Mucosa of rectum (tissue), 2 donors: Measurements from ENCODE around the gene GDPD5.

ENCODE experiments used
- H3K27ac ChIP-seq, 2 donors: one replicate each; pipeline ENCODE4 v1.7.0; 2013; ENCODE audit warnings: inconsistent platforms in 2 of 2, low read depth in 2 of 2, low read length in 2 of 2
- H3K27me3 ChIP-seq, 2 donors: one replicate each; pipeline ENCODE4 v1.7.0; 2013; ENCODE audit warnings: low read length in 2 of 2; ENCODE audit not compliant: control insufficient read depth in 2 of 2, insufficient read depth in 2 of 2
- H3K36me3 ChIP-seq, 2 donors: one replicate each; pipeline ENCODE4 v1.7.0; 2013; ENCODE audit warnings: low read length in 2 of 2; ENCODE audit not compliant: control insufficient read depth in 2 of 2, insufficient read depth in 2 of 2
- H3K4me1 ChIP-seq, 2 donors: one replicate each; pipeline ENCODE4 v1.7.0; 2013; ENCODE audit warnings: low read length in 2 of 2, mild to moderate bottlenecking in 1 of 2; ENCODE audit not compliant: control insufficient read depth in 2 of 2, insufficient read depth in 2 of 2
- H3K4me3 ChIP-seq, 2 donors: one replicate each; pipeline ENCODE4 v1.7.0; 2013; ENCODE audit warnings: low read length in 2 of 2
- H3K9ac ChIP-seq, 2 donors: one replicate each; pipeline ENCODE4 v1.7.0; 2013; ENCODE audit warnings: low read length in 2 of 2, low read depth in 1 of 2, mild to moderate bottlenecking in 1 of 2
- H3K9me3 ChIP-seq, 2 donors: one replicate each; pipeline ENCODE4 v1.7.0; 2013; ENCODE audit warnings: low read length in 2 of 2; ENCODE audit not compliant: control insufficient read depth in 2 of 2
- donor health status: healthy.
- donor health status: Normal muscosa, but diverticular disease.

Gene GDPD5

GRCh38 chr11:75462117-75462653 is 63.6 kb downstream of the GDPD5 start:
- H3K36me3 ChIP-seq: no peaks in the 10 kb centered on the region
- no peak overlapping the region for H3K4me3 ChIP-seq
- H3K4me1 ChIP-seq: no peaks in the 10 kb centered on the region
- no peaks in the 10 kb centered on the region for H3K9me3 ChIP-seq
- no peaks in the 10 kb centered on the region for H3K27me3 ChIP-seq
- no peak overlapping the region for H3K27ac ChIP-seq
- H3K9ac ChIP-seq: no peak overlapping the region

DNA sequence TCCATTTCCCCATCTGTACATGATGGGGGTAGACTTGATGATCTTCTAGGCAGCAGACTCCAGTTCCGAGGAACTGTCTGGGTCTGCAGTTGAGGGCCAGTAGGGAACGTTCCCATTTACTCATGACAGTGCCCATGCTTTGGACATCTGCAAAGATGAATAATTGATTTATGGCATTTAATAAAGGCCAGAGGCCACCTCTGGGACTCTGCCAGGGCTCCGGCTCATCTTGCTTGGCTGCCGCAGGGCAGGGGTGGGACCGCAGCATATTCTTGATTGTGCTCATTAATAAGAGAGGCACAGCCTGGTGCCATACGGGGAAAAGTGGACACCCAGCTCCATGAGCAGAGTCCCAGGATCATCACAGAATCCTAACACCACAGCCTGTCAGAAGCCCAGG is 64.6 kb downstream of the GDPD5 start:
- no peak overlapping the region for H3K9ac ChIP-seq

GRCh38 chr11:75456596-75457183 is 69.1 kb downstream of the GDPD5 start:
- Histone ChIP-seq H3K9ac (no peak overlapping the region), H3K9me3 (no peaks in the 10 kb centered on the region), H3K27me3 (peaks cover 0 to 2% of the 10 kb centered on the region in 2 donors), H3K36me3 (no peaks in the 10 kb centered on the region), H3K4me3 (no peak overlapping the region), H3K27ac (no peak overlapping the region), H3K4me1 (no peaks in the 10 kb centered on the region)

More for the DNA sequence above, 64.6 kb downstream of the GDPD5 start:
- Histone ChIP-seq H3K27me3 (peaks cover 0 to 2% of the 10 kb centered on the region in 2 donors), H3K4me3 (no peak overlapping the region), H3K36me3 (no peaks in the 10 kb centered on the region), H3K4me1 (no peaks in the 10 kb centered on the region), H3K9me3 (no peaks in the 10 kb centered on the region), H3K27ac (no peak overlapping the region)

- Histone ChIP-seq H3K36me3 (no peaks in the 10 kb centered on the region), H3K9ac (no peak overlapping the region)
Observed at GRCh38 chr11:75454987-75455386, 70.8 kb downstream of the GDPD5 start.

DNA sequence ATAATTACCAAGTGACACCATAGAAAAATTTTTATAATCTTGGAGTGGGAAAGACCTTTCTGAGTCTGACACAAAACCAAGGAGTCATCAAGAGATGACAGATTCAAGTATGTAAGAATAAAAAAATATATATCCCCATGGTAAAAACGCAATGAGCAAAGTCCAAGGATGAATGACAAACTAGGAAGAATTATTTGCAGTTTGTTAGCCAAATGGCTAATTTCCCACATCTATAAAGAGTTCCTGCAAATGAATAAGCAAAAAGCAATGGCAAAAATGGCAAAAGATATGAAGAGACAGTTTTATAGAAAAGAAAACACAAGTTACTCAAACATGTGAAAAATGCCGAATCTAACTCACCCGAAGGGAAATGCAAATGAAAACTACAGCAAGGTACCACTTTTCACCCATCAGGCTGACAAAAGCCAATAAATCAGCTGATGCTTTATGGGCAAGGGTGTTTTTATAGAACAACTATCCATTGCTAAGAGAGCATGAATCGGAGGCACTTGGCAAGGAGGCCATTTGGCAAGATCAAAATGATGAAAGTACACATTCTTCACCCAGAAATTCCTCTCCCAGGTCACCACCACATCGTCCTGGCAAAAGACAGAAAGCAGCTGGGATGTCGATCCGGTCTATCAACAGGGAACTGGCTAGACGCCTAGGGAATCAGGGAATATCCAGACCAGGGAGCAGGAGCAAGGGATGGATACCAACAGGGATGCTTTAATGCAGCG is 71.7 kb downstream of the GDPD5 start:
- H3K27ac ChIP-seq: no peak overlapping the region
- no peak overlapping the region for H3K9ac ChIP-seq
- no peaks in the 10 kb centered on the region for H3K9me3 ChIP-seq
- H3K27me3 ChIP-seq: peaks cover 0 to 2% of the 10 kb centered on the region in 2 donors
- H3K4me3 ChIP-seq: no peak overlapping the region
- H3K36me3 ChIP-seq: no peaks in the 10 kb centered on the region
- H3K4me1 ChIP-seq: no peaks in the 10 kb centered on the region

More at GRCh38 chr11:75454987-75455386, 70.8 kb downstream of the GDPD5 start:
- Histone ChIP-seq H3K4me1 (no peaks in the 10 kb centered on the region), H3K27ac (no peak overlapping the region), H3K4me3 (no peak overlapping the region), H3K9me3 (no peaks in the 10 kb centered on the region), H3K27me3 (peaks cover 0 to 2% of the 10 kb centered on the region in 2 donors)

GRCh38 chr11:75450826-75451821 is 74.6 kb downstream of the GDPD5 start:
- H3K9ac ChIP-seq: no peak overlapping the region
- H3K27me3 ChIP-seq: no peaks in the 10 kb centered on the region
- H3K4me1 ChIP-seq: no peaks in the 10 kb centered on the region
- H3K9me3 ChIP-seq: no peaks in the 10 kb centered on the region
- no peaks in the 10 kb centered on the region for H3K36me3 ChIP-seq
- H3K27ac ChIP-seq: no peak overlapping the region
- no peak overlapping the region for H3K4me3 ChIP-seq

- no peaks in the 10 kb centered on the region for H3K27me3 ChIP-seq
- no peaks in the 10 kb centered on the region for H3K4me1 ChIP-seq
- H3K36me3 ChIP-seq: no peaks in the 10 kb centered on the region
- H3K27ac ChIP-seq: no peak overlapping the region
- H3K9me3 ChIP-seq: no peaks in the 10 kb centered on the region
- H3K4me3 ChIP-seq: no peak overlapping the region
- H3K9ac ChIP-seq: no peak overlapping the region
Observed at GRCh38 chr11:75450236-75450635, 75.5 kb downstream of the GDPD5 start.

DNA sequence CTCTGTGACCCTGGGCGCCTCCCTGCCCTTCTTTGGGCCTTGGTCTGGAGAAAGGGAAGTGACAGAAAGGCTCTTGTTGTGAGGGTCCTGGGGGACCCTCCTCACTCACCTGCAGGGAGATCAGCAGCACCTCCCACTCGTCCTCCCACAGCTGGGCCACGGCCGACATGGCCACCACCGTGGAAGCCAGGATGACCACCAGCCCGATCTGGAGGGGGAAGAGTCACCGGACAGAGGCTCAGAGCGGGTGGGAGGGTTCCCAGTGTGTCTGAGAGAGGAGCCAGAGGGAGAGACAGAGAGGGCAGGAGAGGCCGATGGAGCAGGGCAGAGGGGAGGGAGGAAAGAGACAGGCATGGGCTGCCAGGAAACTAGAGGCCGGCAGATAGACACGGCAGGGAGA is 76.0 kb downstream of the GDPD5 start:
- H3K4me1 ChIP-seq: no peaks in the 10 kb centered on the region
- H3K4me3 ChIP-seq: no peak overlapping the region
- no peak overlapping the region for H3K9ac ChIP-seq
- no peaks in the 10 kb centered on the region for H3K36me3 ChIP-seq
- no peaks in the 10 kb centered on the region for H3K9me3 ChIP-seq
- no peak overlapping the region for H3K27ac ChIP-seq
- no peaks in the 10 kb centered on the region for H3K27me3 ChIP-seq

GRCh38 chr11:75449271-75449670 is 76.5 kb downstream of the GDPD5 start:
- Histone ChIP-seq H3K4me3 (no peak overlapping the region), H3K27me3 (no peaks in the 10 kb centered on the region), H3K9ac (no peak overlapping the region), H3K4me1 (no peaks in the 10 kb centered on the region), H3K36me3 (no peaks in the 10 kb centered on the region), H3K9me3 (no peaks in the 10 kb centered on the region), H3K27ac (no peak overlapping the region)
